K562 (cell line): ENCODE data around the gene TMEM176B. TPM values are rescaled to one million over a fixed set of nuclear protein-coding genes. Genes with fewer than 3 reads are reported as not detected.

Experiments used
- CHAMP1 ChIP-seq: fragments of 450-650 bp; IDR thresholded peaks from 2 replicates; pipeline ENCODE4 v1.6.1; 2016; ENCODE audit warnings: mild to moderate bottlenecking
- CTCF ChIP-seq, 3 experiments: IDR thresholded peaks in 2 of 3; conservative IDR thresholded peaks in 1 of 3; 2 replicates each; pipeline ENCODE4 v1.5.1; 2011 to 2012; ENCODE audit warnings: low read length in 3 of 3, mild to moderate bottlenecking in 3 of 3, control low read depth in 2 of 3, improper control_type of control experiment in 1 of 3, inconsistent platforms in 1 of 3, low read depth in 1 of 3, mixed read lengths in 1 of 3, moderate library complexity in 1 of 3; ENCODE audit not compliant: insufficient read depth in 2 of 3
- HDGF ChIP-seq: fragments of 450-650 bp; IDR thresholded peaks from 2 replicates; pipeline ENCODE4 v1.6.1; 2016
- HNRNPH1 ChIP-seq: fragments of 200-400 bp; formaldehyde crosslinking; optimal IDR thresholded peaks from 2 replicates; pipeline ENCODE3; 2017; ENCODE audit warnings: low read depth, mild to moderate bottlenecking, low read length, moderate library complexity
- MAFG ChIP-seq: fragments of 450-650 bp; conservative IDR thresholded peaks from 2 replicates; pipeline ENCODE4 v1.6.1; 2016; ENCODE audit warnings: missing genetic modification characterization, missing compliant biosample characterization
- MIER1 ChIP-seq: fragments of 450-650 bp; IDR thresholded peaks from 2 replicates; pipeline ENCODE4 v1.6.1; 2016; ENCODE audit warnings: antibody characterized with exemption, mild to moderate bottlenecking, low read depth
- PRDM10 ChIP-seq: fragments of 450-650 bp; IDR thresholded peaks from 2 replicates; pipeline ENCODE4 v1.6.1; 2018; ENCODE audit not compliant: partially characterized antibody
- RERE ChIP-seq: sonication (generic); formaldehyde crosslinking; IDR thresholded peaks from 2 replicates; pipeline ENCODE4 v1.8.0; 2023; ENCODE audit warnings: missing genetic modification reagents, mild to moderate bottlenecking, borderline replicate concordance
- RFX7 ChIP-seq: fragments of 250-450 bp; sonication (Bioruptor Pico); IDR thresholded peaks from 2 replicates; pipeline ENCODE4 v1.5.1; 2021; ENCODE audit warnings: mild to moderate bottlenecking
- TBP ChIP-seq: optimal IDR thresholded peaks from 2 replicates; pipeline ENCODE3; 2011; ENCODE audit warnings: low read depth, low read length, improper control_type of control experiment
- ZNF134 ChIP-seq: fragments of 250-450 bp; sonication (Bioruptor Pico); conservative IDR thresholded peaks from 2 replicates; pipeline ENCODE4 v1.4.0; 2020
- ZNF165 ChIP-seq: fragments of 250-450 bp; sonication (Bioruptor Pico); IDR thresholded peaks from 2 replicates; pipeline ENCODE4 v1.4.0; 2020; ENCODE audit warnings: borderline replicate concordance
- ZNF57 ChIP-seq: fragments of 450-650 bp; formaldehyde crosslinking; IDR thresholded peaks from 2 replicates; pipeline ENCODE4 v1.4.0; 2020; ENCODE audit warnings: mild to moderate bottlenecking, moderate library complexity
- ZNF76 ChIP-seq: fragments of 250-450 bp; sonication (Bioruptor Pico); IDR thresholded peaks from 2 replicates; pipeline ENCODE4 v1.4.0; 2020; ENCODE audit warnings: mild to moderate bottlenecking, moderate library complexity, borderline replicate concordance
- polyA plus RNA-seq, 8 experiments: library from polyadenylated mRNA; depleted of rRNA in 4 of 8; stranded (reverse) in 5 of 8; unstranded in 3 of 8; fragments of >200 nt; fragmentation: Nextera tagmentation in 2 of 8; fragmentation: Illumina TruSeq in 1 of 8; extraction: Ambion mirVana in 2 of 8; extraction: Trizol in 1 of 8; gene quantifications; 2 replicates each; pipeline versions ENCODE4 v1.2.1 to v1.2.3, GENCODE V29; 2011 to 2014; ENCODE audit warnings: inconsistent platforms in 1 of 8, missing spikeins in 1 of 8
- total RNA-seq, 7 experiments: library from RNA; depleted of rRNA in 6 of 7; stranded (reverse); fragments of >200 nt in 6 of 7; fragmentation: Illumina TruSeq in 2 of 7; extraction: Trizol in 2 of 7; gene quantifications; 2 replicates each; pipeline versions ENCODE4 v1.2.1 to v1.2.3, GENCODE V29; 2011 to 2021; ENCODE audit warnings: low replicate concordance in 1 of 7

Gene TMEM176B
- total and polyA plus RNA-seq, 9 of the 15 experiments (the other 6 are each of a cell fraction or from before 2014, with no cell fraction given) = 0.19 to 0.60 TPM; not detected in 7

GRCh38 chr7:150824379-150825177 is 24.4 kb upstream of the TMEM176B start (continued):
- TF ChIP-seq ZNF134 (CRISPR knock-in tag) (no peak), HDGF (no peak), PRDM10 (no peak), RERE (no peak), ZNF57 (no peak), ZNF76 (peak; percentile 28; the same call in 1 of the 2 replicates), MIER1 (no peak), ZNF165 (CRISPR knock-in tag) (no peak), CTCF (IDR thresholded peaks at IDR 0.05 in 2 of 3, conservative IDR thresholded peaks at IDR 0.05 in 1 of 3; ENCODE audit: insufficient read depth in 2 of 3, low read depth in 1 of 3, low read length in 3 of 3) (peak; percentile 40 to 56 (median 50)), HNRNPH1 (no peak), CHAMP1 (no peak; the same call in 1 of the 2 replicates), RFX7 (CRISPR knock-in tag) (no peak), MAFG (tag) (no peak), TBP (no peak)
